PFSK-1 (cell line): ENCODE measurements around the gene FOXA2.

ENCODE experiments used
- FOXP2 ChIP-seq: optimal IDR thresholded peaks from 2 replicates; pipeline ENCODE3; 2011; ENCODE audit warnings: borderline replicate concordance, control low read depth, inconsistent platforms; ENCODE audit not compliant: insufficient read depth; ENCODE audit errors: extremely low read length, extremely low read depth
- POLR2AphosphoS5 ChIP-seq: IDR thresholded peaks from 2 replicates; pipeline ENCODE4 v1.6.1; 2012; ENCODE audit warnings: low read depth, mild to moderate bottlenecking, control low read depth, low read length, moderate library complexity
- REST ChIP-seq, 2 experiments: IDR thresholded peaks; 2 replicates each; pipeline versions ENCODE4 v1.6.1 to v1.8.0; 2011 to 2012; ENCODE audit warnings: low read depth in 2 of 2, low read length in 2 of 2, control low read depth in 1 of 2, inconsistent platforms in 1 of 2, mild to moderate bottlenecking in 1 of 2, moderate library complexity in 1 of 2; ENCODE audit not compliant: insufficient read depth in 1 of 2
- SIN3A ChIP-seq: IDR thresholded peaks from 2 replicates; pipeline ENCODE4 v1.6.1; 2012; ENCODE audit warnings: mild to moderate bottlenecking, low read length, moderate library complexity, borderline replicate concordance; ENCODE audit not compliant: insufficient read depth
- TAF1 ChIP-seq: IDR thresholded peaks from 2 replicates; pipeline ENCODE4 v1.6.1; 2012; ENCODE audit warnings: low read length, control low read depth, borderline replicate concordance; ENCODE audit not compliant: insufficient read depth

- TF ChIP-seq POLR2AphosphoS5: no peak
- TF ChIP-seq TAF1: no peak
- TF ChIP-seq FOXP2: no peak
- no peak for TF ChIP-seq REST (IDR thresholded peaks at IDR 0.05; ENCODE audit: insufficient read depth in 1 of 2, low read depth in 2 of 2, low read length in 2 of 2)
- TF ChIP-seq SIN3A: no peak
These were observed at the start of gene FOXA2 for GRCh38 chr20:22584522-22584921.
